ENCODE data around the gene RAB8A.

The RAB8A gene

GRCh38 chr19:16121967-16122366 lies 10.3 kb downstream of the RAB8A start:
- H3K4me3 ChIP-seq (ENCODE audit: low read depth, low read length), result no peak overlapping the region
- DNase-seq (ENCODE audit: low read depth), result no peak
- TF ChIP-seq, protein P1, sequence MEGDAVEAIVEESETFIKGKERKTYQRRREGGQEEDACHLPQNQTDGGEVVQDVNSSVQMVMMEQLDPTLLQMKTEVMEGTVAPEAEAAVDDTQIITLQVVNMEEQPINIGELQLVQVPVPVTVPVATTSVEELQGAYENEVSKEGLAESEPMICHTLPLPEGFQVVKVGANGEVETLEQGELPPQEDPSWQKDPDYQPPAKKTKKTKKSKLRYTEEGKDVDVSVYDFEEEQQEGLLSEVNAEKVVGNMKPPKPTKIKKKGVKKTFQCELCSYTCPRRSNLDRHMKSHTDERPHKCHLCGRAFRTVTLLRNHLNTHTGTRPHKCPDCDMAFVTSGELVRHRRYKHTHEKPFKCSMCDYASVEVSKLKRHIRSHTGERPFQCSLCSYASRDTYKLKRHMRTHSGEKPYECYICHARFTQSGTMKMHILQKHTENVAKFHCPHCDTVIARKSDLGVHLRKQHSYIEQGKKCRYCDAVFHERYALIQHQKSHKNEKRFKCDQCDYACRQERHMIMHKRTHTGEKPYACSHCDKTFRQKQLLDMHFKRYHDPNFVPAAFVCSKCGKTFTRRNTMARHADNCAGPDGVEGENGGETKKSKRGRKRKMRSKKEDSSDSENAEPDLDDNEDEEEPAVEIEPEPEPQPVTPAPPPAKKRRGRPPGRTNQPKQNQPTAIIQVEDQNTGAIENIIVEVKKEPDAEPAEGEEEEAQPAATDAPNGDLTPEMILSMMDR (IDR thresholded peaks at IDR 0.05; ENCODE audit: low read depth, low read length, missing control alignments), result no peak

- no peak for DNase-seq (ENCODE audit: low read depth)
- H3K4me3 ChIP-seq (ENCODE audit: low read depth, low read length), result no peak overlapping the region
- TF ChIP-seq, protein P1 (IDR thresholded peaks at IDR 0.05; ENCODE audit: low read depth, low read length, missing control alignments), result no peak
Observed at GRCh38 chr19:16124953-16125352, 13.3 kb downstream of the RAB8A start.

DNA sequence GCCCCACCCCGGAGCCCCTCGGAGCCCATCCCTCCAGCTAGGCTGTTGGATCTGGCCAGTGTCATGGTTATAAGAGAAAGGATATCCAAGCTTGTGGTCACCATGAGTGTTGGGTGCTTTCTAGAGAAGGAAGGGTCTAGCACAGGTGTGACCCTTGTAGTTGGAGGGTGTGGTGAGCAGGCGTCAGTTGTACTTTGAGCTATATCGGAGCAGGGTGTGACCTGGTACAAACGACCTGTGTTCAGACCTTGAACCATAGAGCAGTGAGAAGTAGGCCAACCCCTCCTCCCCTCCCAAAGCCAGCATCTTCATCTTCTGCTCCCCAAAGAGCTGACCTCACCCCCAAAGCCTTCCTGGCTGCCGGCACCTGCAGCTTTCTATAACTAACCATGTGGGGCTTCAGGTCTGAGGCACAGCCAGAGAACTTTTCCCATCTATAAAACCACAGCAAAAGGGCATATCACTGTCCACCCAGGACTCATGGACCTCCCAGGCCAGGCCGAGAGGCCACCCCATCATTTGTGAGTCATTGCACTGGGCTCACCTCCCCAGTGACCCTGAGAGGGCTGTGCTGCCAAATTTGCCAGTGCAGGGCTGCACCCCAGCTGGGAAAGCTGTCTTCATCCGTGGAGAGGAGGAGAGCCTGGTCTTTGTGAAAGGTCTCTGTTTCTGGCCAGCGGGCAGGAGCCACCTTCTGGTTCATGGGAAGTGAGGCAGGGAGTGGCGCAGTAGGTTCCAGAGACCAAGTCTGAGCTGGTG lies 14.2 kb downstream of the RAB8A start:
- DNase-seq (ENCODE audit: low read depth), result no peak
- H3K4me3 ChIP-seq (ENCODE audit: low read depth, low read length), result no peak overlapping the region
- TF ChIP-seq, protein P1 (IDR thresholded peaks at IDR 0.05; ENCODE audit: low read depth, low read length, missing control alignments), result no peak

DNA sequence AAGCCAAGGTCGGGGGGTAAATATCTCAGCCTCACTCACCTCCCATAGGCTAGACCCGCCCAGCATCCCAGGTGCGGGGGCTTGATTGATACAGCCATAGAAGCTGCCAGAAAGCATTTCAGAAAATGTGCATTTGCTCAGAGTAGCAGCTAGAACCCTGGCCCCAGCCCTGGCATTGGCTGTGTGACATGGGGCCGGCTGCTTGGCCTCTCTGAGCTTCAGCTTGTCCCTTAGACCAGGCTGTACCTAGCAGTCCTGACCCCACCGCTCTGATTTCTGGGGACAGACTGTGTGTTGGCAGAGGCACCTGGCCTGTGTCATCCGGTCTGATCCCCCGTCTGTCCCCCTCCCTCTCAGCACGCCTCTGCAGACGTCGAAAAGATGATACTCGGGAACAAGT lies 15.4 kb downstream of the RAB8A start:
- no peak overlapping the region for H3K4me3 ChIP-seq (ENCODE audit: low read depth, low read length)
- TF ChIP-seq, protein P1 (IDR thresholded peaks at IDR 0.05; ENCODE audit: low read depth, low read length, missing control alignments), result no peak
- no peak for DNase-seq (ENCODE audit: low read depth)

DNA sequence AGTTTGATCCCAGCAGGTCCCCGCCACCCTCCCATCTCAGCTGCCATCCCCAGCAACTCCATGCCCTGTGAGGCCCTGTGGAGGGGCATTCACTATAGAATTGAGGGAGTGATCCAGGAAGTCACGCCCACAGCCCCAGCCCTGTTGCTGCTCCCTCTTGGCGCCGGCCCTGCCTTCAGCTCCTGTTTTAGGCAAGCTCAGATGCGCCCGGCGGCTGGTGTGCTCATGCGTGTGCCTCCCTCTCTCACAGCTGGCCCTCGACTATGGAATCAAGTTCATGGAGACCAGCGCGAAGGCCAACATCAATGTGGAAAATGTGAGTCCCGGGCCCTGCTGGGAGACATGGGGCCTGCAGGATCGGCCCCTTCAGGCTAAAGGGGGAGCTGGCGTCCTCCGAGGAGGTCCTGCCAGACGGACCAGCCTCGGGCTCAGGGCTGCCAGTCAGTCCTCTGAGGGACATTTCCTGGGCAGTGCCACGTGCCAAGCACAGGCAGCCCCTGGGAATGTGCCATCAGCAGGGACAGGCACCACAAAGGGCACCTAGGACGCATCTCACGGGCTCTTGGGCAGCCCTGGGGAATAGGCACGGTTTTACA lies 16.2 kb downstream of the RAB8A start:
- TF ChIP-seq, protein P1 (IDR thresholded peaks at IDR 0.05; ENCODE audit: low read depth, low read length, missing control alignments), result no peak
- no peak overlapping the region for H3K4me3 ChIP-seq (ENCODE audit: low read depth, low read length)
- no peak for DNase-seq (ENCODE audit: low read depth)

- DNase-seq (ENCODE audit: low read depth), result no peak
- H3K4me3 ChIP-seq (ENCODE audit: low read depth, low read length), result no peak overlapping the region
- TF ChIP-seq, protein P1 (IDR thresholded peaks at IDR 0.05; ENCODE audit: low read depth, low read length, missing control alignments), result no peak
Observed at GRCh38 chr19:16131648-16132047, 20.0 kb downstream of the RAB8A start.

DNA sequence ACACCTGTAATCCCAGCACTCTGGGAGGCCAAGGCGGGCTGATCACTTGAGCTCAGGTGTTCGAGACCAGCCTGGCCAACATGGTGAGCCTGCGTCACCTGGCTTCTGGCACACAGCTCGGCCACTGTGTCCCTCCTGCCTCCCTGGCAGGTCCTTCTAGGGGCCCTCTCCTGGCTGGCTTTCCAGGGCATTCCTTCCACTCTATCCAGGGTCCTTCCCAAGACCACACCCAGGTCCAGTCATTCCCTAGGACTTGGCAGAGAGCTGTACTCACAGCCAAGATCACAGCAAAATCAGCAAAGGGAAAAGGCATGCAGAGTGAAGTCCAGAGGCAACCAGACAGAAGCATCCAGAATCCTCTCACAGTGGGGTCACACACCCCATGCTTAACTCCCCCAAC lies 22.1 kb downstream of the RAB8A start:
- H3K4me3 ChIP-seq (ENCODE audit: low read depth, low read length), result no peak overlapping the region
- TF ChIP-seq, protein P1 (IDR thresholded peaks at IDR 0.05; ENCODE audit: low read depth, low read length, missing control alignments), result no peak
- DNase-seq (ENCODE audit: low read depth), result no peak
